Kidney tubule cell (primary cell): ENCODE results near the gene PRG3.
"Not testable (repeated sequence)": the region's sequence is repeated elsewhere in the genome, so short reads cannot be mapped to it uniquely, and the experiment has no call there.

Source experiments
- DNase-seq: peaks from one replicate; pipeline ENCODE4 v3.0.0-alpha.2; 2018; ENCODE audit warnings: low spot score

The PRG3 gene

DNA sequence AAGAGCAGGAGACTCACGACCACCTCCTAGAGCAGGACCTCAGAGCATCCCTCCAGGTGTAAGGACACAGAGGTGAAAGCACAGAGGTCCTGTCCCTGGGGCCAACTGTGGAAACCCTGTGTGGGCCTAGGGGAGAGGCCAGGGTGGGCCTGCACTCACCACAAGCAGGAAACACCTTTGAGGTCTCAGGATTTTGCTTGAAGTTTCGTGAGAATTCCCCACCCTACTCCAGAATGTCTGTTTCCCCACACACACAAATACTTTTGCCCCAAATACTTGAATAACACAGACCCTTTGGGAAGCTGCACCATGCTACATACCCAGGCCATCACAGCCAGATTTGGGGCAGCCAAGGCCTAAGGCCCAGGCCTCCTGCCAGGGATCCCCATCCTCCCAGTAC lies 27.8 kb upstream of the PRG3 start:
- no peak for DNase-seq

DNA sequence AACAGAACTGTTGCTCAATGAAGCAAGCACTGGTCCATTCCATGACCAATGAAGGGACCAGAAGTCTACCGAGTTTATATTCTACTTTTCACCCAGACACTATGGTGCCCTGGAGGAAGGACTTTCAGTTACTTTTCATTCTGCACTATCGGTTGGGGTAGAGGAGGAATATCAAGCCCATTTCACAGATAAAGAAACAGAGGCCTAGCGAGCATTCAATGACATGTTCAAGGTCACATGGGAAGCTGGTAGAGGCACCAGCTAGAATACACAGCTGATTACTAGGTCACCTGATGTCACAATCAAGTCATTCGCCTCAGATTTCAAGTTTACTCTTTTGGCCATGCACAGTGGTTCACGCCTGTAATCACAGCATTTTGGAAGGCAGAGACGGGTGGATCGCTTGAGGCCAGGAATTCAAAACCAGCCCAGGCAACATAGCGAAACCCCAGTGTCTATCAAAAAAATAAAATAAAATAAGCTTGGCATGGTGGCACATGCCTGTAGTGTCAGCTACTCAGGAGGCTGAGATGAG lies 27.1 kb upstream of the PRG3 start:
- no peak for DNase-seq

DNA sequence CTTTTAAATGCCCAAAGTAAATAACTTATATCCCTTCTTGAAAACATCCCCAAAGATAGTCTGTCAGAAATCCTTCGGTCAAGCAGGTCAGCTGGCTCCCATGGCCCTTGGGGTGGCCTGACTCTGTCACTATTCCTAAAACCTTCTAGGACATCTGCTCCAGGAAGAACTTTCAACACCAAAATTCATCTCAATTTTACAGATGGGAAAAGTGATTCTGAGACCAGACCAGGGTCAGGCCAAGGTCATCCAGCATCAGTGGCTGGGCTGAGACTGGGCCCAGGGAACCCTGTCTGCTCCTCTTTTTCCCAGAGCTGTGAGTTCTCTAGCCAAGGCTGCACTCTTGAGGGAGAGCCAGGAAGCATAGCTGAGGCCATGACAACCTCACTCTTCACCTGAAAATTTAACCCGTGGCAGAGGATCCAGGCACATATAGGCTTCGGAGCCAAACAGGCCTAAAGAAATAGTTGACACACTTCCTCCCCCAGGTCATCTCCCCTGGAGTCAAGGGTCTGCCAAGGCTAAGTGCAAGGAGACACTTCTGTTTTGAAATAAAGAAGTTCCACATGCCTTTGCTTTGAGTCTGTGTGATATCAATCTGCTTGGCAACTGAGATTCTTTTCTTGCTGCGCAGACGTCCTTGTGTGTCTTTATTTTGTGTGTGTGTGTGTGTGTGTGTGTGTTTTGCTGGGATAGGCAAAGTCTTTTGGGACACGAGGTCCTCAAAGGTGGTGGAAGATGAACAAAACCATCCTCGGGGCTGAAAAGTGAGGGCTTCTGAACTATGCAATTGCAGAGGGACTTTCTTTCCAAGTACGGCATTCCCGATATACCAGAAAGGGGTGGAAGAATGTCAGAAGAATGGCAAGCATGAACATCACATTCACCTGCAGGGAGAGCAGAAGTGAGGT lies 26.3 kb upstream of the PRG3 start:
- no peak for DNase-seq

DNA sequence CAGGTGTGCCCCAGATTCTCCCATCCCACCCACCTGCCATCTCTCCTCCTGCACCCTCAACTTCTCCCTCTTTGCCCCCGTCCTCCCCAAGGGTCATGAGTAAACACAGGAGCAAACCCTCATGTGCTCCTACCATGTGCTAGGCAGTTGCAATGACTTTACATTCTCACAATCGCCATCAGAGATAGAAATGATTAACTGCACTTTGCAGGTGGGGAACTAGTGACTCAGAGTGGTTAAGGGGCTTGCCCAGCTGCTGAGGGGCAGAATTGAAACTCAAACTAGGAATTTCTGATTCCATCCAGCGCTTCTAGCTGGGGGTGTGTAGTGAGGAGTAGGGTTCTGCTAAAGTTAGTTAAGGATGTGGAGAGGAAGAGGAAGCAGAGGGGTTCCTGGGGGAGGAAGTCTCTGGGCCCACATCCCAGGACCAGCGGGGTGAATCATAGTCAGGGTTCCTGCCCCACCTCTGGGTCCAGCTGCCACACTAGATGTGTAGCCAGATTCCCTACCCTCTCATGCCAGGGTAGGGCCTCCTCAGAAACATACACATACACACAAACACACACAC lies 25.5 kb upstream of the PRG3 start:
- DNase-seq, result peak; percentile 92

DNA sequence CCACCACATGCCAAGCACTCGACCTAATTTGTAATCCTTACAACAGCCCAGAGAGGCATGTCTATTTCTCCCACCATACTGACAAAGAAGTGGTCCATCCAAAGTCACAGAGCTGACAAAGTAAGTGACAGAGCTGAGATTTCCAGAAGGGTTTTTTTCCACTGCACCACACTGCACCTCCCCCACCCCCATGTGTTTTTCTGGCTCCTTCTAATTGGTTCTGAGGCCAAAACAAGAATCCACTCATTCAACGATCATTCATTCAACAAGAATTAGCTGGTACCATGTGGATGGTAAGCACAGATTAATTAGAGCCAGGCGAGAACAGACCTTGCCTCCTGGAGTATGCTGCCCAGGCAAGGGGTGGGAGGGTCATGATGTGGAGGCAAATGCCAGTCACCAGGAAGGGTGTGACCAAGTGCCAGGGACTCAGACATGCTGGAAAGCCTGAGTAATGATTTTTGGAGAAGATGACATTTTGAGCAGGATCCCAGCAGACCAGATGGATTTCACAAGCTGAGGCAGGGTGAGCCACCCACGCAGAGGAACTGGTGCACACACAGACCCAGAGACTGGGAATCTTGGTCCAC lies 24.4 kb upstream of the PRG3 start:
- DNase-seq, result peak; percentile 25

DNA sequence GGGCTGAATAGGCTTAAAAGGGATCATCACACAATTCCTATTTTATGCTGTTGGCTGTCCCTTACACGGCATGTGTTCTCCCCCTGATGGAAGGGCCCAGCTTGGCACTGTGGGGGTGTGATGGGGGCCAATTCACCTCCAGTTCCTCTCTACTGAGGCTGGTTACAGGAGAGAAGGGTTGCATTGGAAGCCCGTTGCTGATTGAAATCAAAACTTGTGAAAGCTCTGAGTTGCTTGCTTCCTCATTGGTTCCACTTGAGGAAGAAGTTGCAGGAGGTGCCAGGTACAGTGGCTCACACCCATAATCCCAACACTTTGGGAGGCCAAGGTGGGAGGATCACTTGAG lies 22.8 kb upstream of the PRG3 start:
- DNase-seq, result no peak

DNA sequence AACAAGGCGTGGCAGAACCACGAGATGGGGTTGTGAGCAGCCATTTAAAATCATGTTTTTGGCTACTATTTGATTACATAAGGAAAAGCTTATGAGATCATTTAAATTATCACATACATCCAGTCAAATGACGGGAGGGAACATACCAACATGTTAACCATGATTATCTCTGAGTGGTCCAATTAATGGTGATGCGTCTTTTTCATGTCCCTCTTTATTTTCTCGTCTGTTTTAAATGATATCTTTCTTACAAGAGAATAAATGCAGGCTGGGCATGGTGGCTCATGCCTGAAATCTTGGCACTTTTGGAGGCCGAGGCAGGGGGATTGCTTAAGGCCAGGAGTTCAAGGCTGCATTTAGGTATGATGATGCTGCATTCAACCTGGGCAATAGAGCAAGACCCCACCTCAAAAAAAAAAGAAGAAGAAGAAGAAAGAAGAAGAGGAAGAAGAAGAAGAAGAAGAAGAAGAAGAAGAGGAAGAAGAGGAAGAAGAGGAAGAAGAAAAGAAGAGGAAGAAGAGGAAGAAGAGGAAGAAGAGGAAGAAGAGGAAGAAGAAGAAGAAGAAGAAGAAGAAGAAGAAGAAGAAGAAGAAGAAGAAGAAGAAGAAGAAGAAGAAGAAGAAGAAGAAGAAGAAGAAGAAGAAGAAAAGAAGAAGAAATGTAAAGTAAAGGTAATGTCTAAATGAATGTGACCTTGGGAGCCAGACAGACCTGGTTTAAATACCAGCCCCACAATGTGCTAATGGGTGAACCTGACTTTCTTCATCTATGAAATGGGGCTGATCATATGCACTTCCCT lies 22.3 kb upstream of the PRG3 start:
- not testable (repeated sequence) for DNase-seq

DNA sequence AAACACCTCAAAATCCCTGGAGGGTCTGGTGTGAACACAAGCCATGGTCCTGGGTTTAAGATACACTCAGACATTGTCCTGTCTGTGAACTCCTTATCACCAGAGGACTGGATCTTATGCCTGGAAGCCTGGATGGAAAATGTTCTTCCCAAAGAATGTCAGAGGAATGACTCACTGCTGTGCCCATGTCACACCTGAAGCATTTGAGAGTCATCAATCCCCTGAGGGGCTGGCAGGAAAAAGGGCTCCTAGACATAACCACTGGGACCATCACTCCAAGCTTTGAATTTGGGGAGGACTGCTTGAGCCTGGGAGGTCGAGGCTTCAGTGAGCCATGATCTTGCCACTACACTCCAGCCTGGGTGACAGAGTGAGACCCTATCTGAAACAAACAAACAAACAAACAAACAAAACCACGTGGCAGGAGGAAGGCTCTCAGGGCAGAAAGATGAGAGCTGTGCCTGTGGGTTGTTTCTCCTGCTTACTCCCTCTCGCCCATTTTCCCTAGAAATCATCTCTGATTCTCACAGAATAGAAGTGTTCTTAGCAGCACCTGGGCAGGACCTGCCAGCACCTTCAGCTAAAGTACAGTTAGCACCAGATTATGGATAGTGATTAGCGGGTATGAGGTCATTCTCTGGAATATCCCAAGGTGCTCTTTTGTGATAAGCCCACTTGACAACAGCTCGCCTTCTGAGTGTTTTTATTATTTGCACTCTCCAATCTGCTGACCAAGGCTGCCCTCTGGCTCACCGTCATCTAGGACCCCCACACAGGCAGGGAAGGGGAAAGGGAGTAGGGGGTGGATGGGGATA lies 21.4 kb upstream of the PRG3 start:
- DNase-seq, result peak; percentile 77

DNA sequence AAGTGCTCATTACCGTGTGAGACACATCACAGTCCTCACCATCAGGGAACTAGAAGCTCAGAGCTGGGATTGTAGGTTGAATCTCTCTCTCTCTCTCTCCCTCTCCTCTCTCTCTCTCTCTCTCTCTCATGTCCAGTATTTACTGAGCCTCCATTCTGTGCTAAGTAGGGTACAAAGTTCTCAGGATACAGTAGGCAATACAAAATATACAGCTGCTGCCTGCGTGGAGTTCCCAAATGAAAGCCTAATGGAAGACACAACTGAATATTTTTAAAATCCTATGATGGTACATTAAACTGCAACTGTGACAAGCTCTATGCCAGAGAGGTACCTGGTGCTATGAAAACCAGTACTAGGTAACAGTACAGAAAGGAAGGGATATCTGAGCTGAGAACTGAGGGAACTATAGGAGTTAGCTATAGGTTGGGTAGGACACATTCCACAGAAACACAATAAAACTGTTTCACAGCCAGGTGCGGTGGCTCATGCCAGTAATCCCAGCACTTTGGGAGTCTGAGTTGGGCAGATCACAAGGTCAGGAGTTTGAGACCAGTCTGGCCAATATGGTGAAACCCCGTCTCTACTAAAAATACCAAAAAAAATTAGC lies 19.1 kb upstream of the PRG3 start:
- no peak for DNase-seq

DNA sequence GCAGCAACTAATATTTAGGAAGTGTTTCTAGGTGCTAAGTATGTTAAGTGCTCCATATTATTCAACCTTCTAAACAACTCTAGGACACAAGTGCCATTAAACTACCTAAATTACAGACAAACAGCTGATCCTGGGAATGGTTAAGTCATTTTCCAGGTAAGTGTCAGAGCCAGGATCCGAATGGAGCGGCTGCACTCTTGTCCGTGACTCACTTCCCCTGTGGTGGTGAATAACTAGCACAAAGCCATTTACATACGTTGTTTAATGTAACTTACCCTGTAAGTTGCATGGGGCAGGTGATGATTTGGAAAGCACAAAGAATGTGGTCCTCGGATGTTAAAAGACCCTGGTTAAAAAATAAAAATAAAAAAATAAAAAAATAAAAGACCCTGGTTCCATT lies 18.3 kb upstream of the PRG3 start:
- peak; percentile 55 for DNase-seq

DNA sequence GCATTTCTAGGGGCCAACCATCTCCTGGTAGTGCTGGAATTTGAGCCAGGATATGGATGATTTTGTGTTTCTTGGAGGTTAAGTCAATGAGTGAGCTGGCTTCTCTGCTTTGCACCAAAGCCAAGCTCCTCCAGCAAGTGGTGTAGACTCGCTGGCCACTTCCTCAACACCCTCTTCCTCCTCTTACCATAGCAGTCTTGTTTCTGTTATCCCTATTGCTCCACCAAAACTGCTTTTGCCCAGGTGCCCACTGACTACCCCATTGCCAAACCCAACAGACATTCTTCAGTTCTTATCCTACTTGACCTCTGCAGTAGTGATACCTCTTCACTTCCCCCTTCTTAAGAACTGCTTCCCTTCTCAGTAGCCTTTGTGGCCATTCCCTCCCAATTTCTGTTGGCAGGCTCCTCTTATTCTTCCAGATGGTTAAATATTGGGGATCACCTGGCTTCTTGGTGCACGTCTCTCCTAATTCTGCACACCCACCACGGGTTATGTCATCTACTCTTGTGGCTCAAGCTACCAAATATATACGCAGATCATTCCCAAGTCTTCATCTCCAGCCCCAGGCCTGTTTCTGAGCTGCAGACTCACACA lies 16.5 kb upstream of the PRG3 start:
- no peak for DNase-seq

DNA sequence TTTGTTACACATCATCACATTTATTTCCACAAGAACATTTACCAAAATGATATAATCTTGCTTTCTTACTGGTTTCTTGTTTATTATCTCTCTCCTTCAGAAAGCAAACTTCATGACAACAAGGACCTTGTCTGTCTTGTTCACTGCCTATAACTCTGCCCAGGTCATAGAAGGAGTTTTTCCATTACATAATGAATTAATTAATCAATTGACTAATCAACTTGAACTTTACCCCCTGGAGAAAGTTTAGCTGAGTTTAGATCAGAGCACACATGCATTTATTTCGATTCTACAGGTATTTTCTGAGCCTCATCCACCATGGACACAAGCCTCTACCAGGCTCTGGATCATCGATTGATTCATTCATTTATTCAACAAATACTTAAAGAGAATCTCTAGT lies 15.8 kb upstream of the PRG3 start:
- DNase-seq, result no peak

DNA sequence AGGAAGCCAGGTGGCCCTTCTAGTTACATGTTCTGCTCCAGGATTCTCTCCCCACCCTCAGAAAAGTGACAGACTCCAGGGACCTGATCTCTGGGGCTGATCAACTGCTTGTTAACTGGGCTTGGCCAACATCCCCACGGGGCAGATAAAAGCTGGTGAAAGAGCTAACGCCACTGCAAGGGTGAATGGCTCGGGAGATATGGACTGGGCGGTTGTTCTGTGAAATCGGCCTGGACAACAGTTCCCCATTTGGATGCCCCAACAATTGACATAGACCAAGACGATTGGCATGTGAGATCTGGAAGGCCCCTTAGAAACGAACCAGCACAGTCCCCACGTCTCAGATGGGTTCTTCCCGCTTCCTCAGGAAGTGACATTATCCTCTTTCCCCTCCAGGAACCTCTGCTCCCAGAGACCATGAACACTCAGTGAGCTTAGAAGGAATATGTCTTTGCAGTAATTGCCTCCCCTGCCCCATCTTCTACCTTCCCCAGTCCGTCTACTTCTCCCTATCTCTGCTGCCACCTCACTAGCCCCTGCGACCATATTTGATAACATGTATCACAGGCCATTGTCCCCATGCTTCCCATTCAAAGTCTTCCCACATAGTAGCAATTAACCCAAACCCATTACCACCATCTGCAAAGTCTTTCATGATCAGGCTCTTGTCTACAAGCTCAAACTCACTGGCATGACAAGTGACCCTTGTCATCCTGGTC lies 15.1 kb upstream of the PRG3 start:
- DNase-seq, result no peak

DNA sequence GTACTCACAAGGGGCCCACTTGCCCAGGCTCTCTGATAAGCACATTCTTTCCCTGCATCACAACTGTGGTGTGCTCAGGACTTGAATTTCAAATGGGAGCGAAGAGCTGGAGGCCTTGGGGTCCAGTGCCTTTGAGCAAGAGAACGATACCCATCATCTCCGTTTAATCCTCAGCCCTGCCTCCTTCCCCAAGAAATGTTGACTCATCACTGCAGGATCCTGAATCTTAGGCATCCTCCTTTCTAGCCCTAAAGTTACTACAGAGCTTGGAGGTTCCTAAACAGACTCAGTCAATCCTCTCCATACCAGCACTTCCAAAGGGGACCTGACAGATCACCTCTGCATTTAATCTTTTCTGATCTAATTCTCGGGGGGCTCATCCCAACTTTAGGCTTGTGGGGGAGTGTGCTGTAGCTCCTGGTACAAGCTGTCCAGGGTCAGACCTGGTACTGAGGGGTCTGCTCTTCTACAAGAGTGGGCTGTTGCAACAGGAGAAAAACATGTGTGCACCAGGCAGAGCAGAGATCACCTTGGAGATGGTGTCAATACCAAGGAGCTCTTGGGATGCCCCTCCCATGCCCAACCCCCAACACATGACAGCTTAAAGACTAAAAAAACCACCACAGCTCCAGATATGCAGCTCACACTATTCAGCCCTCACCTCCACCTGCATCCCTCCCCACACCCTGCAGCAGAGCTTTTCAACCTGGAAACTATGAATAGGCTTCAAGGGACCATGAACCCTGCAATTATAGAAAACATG lies 13.4 kb upstream of the PRG3 start:
- DNase-seq, result no peak

DNA sequence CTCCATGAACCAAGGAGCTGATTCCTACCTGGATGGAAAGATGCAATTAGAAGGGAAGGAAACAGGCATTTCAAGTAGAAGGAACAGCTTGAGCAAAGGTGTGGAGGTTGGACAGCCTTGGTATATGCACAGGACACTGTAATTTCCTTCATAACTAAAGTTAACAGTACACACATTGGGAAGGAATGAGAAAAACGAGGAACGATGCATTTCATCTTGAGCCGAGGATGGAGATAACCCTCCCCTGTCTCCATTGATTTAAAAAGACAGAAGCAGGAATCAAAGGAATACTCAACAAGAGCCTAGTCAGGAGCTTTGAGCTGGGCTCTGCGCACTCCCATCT lies 11.8 kb upstream of the PRG3 start:
- DNase-seq, result no peak

DNA sequence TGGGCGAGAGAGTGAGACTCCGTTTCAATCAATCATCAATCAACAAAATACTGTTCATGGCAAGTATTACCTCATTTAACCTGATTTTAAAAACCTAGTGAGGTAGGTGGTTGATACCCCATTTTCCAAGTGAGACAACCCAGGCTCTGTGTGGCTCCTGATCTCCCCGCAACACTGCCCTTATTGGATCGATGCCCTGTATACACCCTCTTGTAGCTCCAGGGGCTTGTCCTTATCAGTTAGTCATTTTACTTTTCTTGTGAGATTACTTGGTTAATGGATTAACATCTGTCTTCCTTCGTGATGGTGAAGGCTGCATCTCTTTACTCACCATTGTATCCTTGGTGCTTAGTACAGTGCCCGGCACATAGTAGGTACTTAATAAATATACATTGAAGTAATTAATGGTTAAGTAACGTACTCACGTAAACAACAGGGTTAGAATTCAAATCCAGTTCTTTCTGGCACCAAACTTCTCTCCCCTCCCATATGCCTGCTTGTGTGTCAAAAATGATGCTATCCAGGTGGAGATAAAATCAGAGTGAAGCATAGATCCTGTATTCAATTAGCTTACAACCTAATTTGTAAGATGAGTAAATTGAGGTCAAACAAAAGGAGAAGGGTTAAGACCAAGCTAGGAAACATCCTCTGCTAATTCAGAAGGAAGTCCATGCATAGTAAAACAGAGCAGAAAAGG lies 11.3 kb upstream of the PRG3 start:
- no peak for DNase-seq

DNA sequence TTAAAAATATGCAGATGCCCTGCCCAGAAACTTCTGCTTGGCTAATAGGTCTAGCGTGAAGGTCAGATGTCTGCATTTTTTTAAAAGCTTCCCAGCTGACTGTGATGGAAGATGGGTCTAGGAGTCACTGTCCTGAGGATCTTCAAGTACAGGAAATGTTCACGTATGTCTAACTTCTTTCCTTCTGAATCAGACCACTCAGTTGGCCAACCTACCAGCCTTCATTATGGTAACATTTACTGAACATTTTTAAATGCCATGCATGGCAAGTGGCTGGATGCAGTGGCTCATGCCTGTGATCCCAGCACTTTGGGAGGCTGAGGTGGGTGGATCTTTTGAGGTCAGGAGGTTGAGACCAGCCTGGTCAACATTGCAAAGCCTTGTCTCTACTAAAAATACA lies 10.6 kb upstream of the PRG3 start:
- no peak for DNase-seq

DNA sequence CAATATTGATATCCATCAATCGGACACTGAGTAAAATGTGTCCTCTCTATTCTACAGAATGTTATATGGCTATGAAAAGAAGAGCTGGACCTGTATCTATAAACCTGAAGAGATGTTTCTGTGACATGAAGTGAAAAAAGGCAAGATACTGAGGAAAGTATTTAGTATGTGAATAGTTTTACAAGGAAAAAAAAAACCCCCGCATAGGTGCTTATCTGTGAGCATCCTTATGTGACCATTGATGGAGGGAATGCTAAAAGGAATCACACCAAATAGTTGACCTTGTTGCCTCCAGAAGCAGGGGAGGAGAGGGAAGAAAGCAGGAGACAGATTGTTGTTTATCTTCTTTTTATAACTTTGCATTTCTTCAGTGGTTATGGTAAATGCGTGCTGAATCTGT lies 10.2 kb upstream of the PRG3 start:
- no peak for DNase-seq

DNA sequence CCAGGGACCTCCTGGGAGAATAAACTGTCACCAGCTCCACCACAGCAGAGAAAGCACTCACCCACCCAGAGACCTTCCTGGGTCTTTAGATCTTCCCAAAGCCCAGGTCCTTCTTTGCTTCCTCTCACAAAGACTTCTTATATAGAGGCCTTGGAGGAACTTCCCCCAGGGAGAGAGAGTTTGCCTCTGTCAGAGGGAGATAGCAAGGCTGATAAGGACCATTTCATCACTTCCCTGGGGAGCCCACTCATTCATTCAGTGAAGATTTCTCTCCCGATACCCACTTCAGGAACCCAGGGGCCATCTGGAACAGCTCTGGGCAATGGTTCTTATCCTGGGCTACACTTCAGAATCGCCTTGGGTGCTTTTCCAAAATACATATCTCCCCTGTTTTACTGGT lies 9.6 kb upstream of the PRG3 start, which contains the start of gene PRG2:
Gene PRG2 (minus strand): TSS at position 116 of the 400 bp plus-strand sequence. CDS start 706 bp downstream, outside the sequence.
- DNase-seq, result no peak
